WERI-Rb-1 (cell line): ENCODE data around the gene PPP4R1.

ENCODE experiments used
- DNase-seq: peaks from one replicate; pipeline ENCODE4 v3.0.0-alpha.2; 2020
- H3K27ac ChIP-seq: fragments of 250-450 bp; sonication (Bioruptor Pico); 2 replicates; pipeline ENCODE4 v1.5.1; 2020; ENCODE audit warnings: mild to moderate bottlenecking, moderate library complexity
- H3K27me3 ChIP-seq: fragments of 250-450 bp; sonication (Bioruptor Pico); 2 replicates; pipeline ENCODE4 v1.5.1; 2021; ENCODE audit warnings: mild to moderate bottlenecking, low read depth, moderate library complexity; ENCODE audit not compliant: insufficient read depth, severe bottlenecking
- H3K36me3 ChIP-seq: fragments of 250-450 bp; sonication (Bioruptor Pico); 2 replicates; pipeline ENCODE4 v1.5.1; 2020; ENCODE audit warnings: mild to moderate bottlenecking, moderate library complexity
- H3K4me3 ChIP-seq: 2 replicates; pipeline ENCODE4 v1.5.1; 2011; ENCODE audit warnings: low read depth, mild to moderate bottlenecking, control low read depth, low read length
- H3K9me3 ChIP-seq: fragments of 250-450 bp; sonication (Bioruptor Pico); 2 replicates; pipeline ENCODE4 v1.5.1; 2021; ENCODE audit warnings: mild to moderate bottlenecking, moderate library complexity; ENCODE audit not compliant: severe bottlenecking
- TF ChIP-seq, protein P1 (sequence below): IDR thresholded peaks from 2 replicates; pipeline ENCODE4 v1.5.1; 2011; ENCODE audit warnings: low read depth, mild to moderate bottlenecking, control low read depth, inconsistent platforms, low read length

The PPP4R1 gene

DNA sequence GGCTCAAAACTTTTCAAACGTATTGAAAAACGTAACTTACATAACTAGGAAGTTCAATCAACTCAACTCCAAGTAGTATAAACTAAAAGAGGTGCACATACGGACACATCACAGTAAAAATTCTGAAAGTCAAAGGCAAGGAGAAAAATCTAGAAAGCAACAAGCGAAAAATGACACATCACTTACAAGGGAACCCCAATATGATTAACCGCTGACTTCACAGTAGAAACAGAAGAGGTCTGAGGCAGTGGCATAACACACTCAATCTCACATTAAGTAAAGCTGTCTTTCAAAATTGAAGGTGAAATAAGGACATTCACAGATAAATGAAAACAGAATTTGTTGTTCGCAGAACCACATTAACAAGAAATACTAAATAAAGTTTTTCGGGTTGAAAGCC lies 32.7 kb downstream of the PPP4R1 start:
- H3K27ac ChIP-seq = no peak overlapping the region
- no peak for DNase-seq
- no peak overlapping the region for H3K4me3 ChIP-seq
- H3K36me3 ChIP-seq = peaks cover 61% of the 10 kb centered on the region
- TF ChIP-seq, protein P1, sequence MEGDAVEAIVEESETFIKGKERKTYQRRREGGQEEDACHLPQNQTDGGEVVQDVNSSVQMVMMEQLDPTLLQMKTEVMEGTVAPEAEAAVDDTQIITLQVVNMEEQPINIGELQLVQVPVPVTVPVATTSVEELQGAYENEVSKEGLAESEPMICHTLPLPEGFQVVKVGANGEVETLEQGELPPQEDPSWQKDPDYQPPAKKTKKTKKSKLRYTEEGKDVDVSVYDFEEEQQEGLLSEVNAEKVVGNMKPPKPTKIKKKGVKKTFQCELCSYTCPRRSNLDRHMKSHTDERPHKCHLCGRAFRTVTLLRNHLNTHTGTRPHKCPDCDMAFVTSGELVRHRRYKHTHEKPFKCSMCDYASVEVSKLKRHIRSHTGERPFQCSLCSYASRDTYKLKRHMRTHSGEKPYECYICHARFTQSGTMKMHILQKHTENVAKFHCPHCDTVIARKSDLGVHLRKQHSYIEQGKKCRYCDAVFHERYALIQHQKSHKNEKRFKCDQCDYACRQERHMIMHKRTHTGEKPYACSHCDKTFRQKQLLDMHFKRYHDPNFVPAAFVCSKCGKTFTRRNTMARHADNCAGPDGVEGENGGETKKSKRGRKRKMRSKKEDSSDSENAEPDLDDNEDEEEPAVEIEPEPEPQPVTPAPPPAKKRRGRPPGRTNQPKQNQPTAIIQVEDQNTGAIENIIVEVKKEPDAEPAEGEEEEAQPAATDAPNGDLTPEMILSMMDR = no peak
- no peaks in the 10 kb centered on the region for H3K9me3 ChIP-seq
- H3K27me3 ChIP-seq = no peaks in the 10 kb centered on the region

DNA sequence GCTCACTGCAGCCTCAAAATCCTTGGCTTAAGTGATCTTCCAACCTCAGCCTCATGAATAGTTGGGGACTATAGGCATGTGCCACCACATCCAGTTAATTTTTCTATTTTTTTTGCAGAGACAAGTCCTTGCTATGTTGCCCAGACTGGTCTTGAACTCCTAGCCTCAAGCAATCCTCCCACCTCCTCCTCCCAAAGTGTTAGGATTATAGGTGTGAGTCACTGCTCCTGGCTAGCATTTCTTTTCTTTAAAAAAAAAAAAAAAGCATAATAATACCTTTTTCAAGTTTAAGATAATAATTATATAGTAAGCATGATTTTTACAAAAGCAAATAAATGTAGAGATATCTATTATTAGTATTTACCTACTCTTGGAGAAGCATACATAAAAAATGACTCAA lies 36.1 kb downstream of the PPP4R1 start:
- Histone ChIP-seq H3K27ac (no peak overlapping the region), H3K27me3 (no peaks in the 10 kb centered on the region), H3K9me3 (no peaks in the 10 kb centered on the region), H3K4me3 (no peak overlapping the region), H3K36me3 (peaks cover 47% of the 10 kb centered on the region)
- no peak for DNase-seq
- TF ChIP-seq, protein P1 = no peak

DNA sequence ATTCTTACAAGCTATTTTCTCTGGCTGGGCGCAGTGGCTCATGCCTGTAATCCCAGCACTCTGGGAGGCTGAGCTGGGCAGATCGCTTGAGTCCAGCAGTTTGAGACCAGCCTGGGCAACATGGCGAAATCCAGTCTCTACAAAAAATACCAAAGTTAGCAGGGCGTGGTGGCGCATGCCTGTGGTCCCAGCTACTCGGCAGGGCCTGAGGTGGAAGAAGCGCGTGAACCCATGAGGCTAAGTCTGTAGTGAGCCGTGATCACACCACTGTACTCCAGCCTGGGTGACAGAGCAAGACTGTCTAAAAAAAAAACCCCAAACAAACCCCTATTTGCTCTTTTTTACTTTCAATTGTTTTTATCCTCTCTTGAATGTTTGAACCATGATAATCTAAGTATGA lies 37.0 kb downstream of the PPP4R1 start:
- Histone ChIP-seq H3K9me3 (no peaks in the 10 kb centered on the region), H3K4me3 (no peak overlapping the region), H3K27ac (no peak overlapping the region), H3K27me3 (no peaks in the 10 kb centered on the region), H3K36me3 (peaks cover 39% of the 10 kb centered on the region)
- TF ChIP-seq, protein P1 = no peak
- DNase-seq = no peak

DNA sequence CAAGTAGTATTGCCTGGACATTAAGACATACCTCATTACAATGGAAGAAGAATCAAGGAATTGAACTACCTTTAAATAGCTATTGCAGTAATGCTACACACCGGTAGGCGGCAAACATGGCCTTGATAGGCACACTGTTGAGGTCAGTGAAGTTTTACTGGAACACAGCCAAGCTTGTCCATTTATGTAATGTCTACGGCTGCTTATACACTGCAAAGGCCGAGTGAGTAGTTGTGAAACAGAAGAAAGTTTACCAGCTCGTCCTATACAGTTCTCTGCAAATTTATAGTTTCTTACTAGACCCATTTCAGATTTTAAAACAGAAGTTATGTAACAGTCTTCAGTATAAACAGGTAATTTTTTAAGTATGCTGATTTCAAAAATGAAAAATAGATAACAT lies 38.8 kb downstream of the PPP4R1 start:
- peak; percentile 48 for DNase-seq
- Histone ChIP-seq H3K27ac (no peak overlapping the region), H3K27me3 (no peaks in the 10 kb centered on the region), H3K4me3 (no peak overlapping the region), H3K36me3 (peaks cover 40% of the 10 kb centered on the region), H3K9me3 (no peaks in the 10 kb centered on the region)
- TF ChIP-seq, protein P1 = peak; percentile 51

DNA sequence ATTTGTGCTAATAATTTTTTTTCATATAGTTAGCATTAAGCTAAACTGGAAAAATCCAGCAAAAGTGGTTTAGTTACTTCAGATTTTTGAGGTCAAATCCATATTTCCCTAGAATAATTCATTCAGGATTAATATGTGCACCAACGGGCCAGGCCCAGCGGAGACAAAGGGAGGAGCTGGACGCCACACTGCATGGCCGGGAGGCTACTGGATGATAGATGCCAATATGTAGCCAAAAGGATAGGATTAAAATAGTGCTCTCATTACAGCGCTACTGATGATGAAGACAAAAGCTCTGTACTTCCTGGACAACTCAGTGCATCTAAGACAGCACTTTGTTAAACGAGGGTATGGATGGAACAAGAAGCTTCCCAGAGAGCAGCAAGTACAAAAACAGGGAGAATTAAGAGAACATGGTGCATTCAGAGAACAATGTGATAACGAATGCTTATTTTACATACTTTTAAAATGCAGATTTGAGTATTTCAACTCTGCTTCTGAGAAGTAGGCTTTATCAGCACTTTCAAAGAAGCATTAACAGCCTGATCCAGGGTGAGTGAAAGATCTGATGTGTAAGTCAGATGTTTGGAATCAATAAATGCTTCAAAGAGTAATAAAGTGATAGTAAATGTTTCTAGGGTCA lies 39.8 kb downstream of the PPP4R1 start:
- Histone ChIP-seq H3K27ac (no peak overlapping the region), H3K4me3 (no peak overlapping the region), H3K36me3 (peaks cover 43% of the 10 kb centered on the region), H3K9me3 (no peaks in the 10 kb centered on the region), H3K27me3 (no peaks in the 10 kb centered on the region)
- DNase-seq = no peak
- TF ChIP-seq, protein P1 = no peak

DNA sequence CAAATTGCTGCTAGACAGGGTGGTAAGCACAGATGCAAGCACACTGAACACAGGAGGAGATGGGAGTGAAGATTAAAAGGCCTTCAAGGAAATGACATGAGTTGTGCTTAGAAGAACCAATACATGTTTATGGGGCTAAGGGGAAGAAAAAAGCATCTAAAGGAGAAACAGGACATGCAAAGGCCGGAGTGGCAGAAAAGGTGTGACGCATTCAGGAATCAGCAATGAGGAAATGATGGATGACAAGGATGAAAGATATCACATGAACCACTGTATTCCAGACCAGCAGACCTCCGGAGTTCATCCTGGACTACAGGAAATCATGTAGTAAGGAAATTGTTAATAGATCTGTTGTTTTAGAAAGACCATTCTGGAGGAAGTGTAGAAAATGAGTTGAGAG lies 42.8 kb downstream of the PPP4R1 start:
- TF ChIP-seq, protein P1 = no peak
- Histone ChIP-seq H3K27me3 (no peaks in the 10 kb centered on the region), H3K9me3 (no peaks in the 10 kb centered on the region), H3K36me3 (peaks cover 53% of the 10 kb centered on the region), H3K4me3 (no peak overlapping the region), H3K27ac (no peak overlapping the region)
- DNase-seq = no peak
